Progenitor cell of endocrine pancreas (in vitro differentiated cells): ENCODE measurements around the gene DNAJC1. TPM values are rescaled to one million over a fixed set of nuclear protein-coding genes. Genes with fewer than 3 reads are reported as not detected.
"Not testable (repeated sequence)": the region's sequence is repeated elsewhere in the genome, so short reads cannot be mapped to it uniquely, and the experiment has no call there.

ENCODE experiments used
- DNase-seq: peaks from one replicate; pipeline ENCODE4 v3.0.0; 2021; ENCODE audit warnings: low spot score; ENCODE audit not compliant: unreplicated experiment
- H3K27ac Mint-ChIP-seq: 2 replicates; pipeline ENCODE4 v1.8.0; 2021; ENCODE audit warnings: mild to moderate bottlenecking, moderate library complexity, mixed read lengths
- H3K27me3 Mint-ChIP-seq: 2 replicates; pipeline ENCODE4 v1.8.0; 2021; ENCODE audit warnings: mixed read lengths
- H3K36me3 Mint-ChIP-seq: 2 replicates; pipeline ENCODE4 v1.8.0; 2022; ENCODE audit warnings: mixed read lengths; ENCODE audit not compliant: insufficient read depth
- H3K4me1 Mint-ChIP-seq: 2 replicates; pipeline ENCODE4 v1.8.0; 2021; ENCODE audit warnings: low read depth, mixed read lengths
- H3K4me3 Mint-ChIP-seq: 2 replicates; pipeline ENCODE4 v1.8.0; 2021; ENCODE audit warnings: low read depth, mild to moderate bottlenecking, moderate library complexity, mixed read lengths
- H3K9me3 Mint-ChIP-seq: 2 replicates; pipeline ENCODE4 v1.8.0; 2021; ENCODE audit warnings: low read depth, mixed read lengths
- CTCF ChIP-seq: fragments of 200-600 bp; sonication (generic); IDR thresholded peaks from one replicate; pipeline ENCODE4 v1.5.0; 2021; ENCODE audit warnings: antibody characterized with exemption, mild to moderate bottlenecking; ENCODE audit not compliant: unreplicated experiment
- total RNA-seq: library from RNA; stranded (reverse); gene quantifications from 2 replicates; pipeline ENCODE4 v1.2.1, GENCODE V29; 2021

DNAJC1 gene
- total RNA-seq, 1 donor from 2014 or later, result 28.5 TPM

DNA sequence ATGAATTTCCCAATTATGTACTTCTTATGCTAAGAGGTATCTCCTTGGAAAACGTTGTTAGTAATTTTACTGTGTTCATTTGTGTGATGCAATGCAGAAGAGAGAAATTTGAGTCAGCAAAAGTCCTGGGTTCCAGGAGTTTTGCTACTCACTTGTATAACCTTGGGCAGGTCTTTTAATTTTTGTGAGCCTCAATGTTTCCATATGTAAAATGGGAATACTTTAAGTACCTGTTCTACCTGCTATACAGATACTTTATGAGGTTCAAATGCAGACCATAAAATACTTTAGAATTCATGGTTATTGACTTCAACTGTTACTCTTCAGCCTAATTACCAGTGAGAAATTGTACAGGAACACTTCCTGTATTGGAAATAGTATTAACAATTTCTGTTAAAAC is 284.0 kb downstream of the DNAJC1 start:
- H3K27me3 Mint-ChIP-seq, result no peaks in the 10 kb centered on the region
- H3K27ac Mint-ChIP-seq, result no peak overlapping the region
- TF ChIP-seq CTCF, result no peak
- H3K4me3 Mint-ChIP-seq, result no peak overlapping the region
- H3K4me1 Mint-ChIP-seq, result peaks cover 41% of the 10 kb centered on the region
- H3K9me3 Mint-ChIP-seq, result no peaks in the 10 kb centered on the region
- no peak for DNase-seq
- H3K36me3 Mint-ChIP-seq, result peaks cover 6% of the 10 kb centered on the region

DNA sequence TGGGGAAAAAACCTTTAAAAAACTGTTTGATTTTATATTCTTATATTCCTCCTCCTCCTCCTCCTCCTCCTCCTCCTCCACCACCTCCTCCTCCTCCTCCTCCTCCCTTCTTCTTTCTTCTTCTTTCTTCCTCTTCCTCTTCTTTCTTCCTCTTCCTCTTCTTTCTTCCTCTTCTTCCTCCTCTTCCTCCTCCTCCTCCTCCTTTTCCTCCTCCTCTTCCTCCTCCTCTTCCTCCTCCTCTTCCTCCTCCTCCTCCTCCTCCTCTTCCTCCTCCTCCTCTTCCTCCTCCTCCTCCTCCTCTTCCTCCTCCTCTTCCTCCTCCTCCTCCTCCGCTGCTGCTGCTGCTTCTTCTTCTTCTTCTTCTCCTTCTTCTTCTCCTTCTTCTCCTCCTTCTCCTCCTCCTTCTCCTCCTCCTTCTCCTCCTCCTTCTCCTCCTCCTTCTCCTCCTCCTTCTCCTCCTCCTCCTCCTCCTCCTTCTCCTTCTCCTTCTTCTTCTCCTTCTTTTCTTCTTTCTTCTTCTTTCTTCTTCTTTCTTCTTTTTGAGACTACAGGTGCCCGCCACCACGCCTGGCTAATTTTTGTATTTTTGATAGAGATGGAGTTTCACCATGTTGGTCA is 286.0 kb downstream of the DNAJC1 start:
- H3K36me3 Mint-ChIP-seq, H3K9me3 Mint-ChIP-seq, DNase-seq, H3K27me3 Mint-ChIP-seq, H3K4me3 Mint-ChIP-seq, H3K27ac Mint-ChIP-seq: not testable (repeated sequence)
- H3K4me1 Mint-ChIP-seq, result peaks cover 46% of the 10 kb centered on the region

DNA sequence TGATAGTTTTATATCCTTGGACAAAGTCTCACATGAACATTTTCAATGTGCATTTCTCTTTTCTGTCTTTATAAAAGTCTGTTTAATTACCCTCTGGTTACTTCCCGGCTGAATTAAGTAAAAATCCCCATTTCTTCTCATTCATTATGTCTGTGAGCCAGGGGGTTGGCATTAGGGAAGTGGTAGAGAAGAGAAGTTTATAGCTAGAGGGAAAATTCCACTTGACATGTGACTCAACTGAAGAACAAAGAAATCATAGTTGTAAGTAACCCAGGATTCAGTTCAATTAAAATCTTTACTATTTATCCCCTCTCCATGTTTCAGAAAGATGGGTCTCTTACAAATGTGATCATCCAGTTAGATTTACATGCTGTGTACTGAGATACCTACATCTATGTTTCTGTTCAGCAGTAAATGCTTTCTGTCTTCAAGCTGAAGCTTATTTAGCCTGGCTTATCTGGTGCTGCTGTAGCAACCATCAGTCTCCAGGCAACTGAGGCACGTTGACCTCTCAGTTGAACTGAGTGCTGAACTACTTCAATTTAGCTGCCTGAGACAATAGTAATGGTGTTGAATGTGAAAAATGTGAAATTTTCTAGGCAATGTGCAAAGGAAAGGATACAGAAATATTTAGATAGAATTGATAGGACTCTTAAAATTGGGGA is 287.9 kb downstream of the DNAJC1 start:
- peak overlapping the region; percentile 50 for H3K4me3 Mint-ChIP-seq
- H3K9me3 Mint-ChIP-seq, result no peaks in the 10 kb centered on the region
- H3K36me3 Mint-ChIP-seq, result peaks cover 11% of the 10 kb centered on the region
- peak overlapping the region; percentile 86 for H3K27ac Mint-ChIP-seq
- H3K4me1 Mint-ChIP-seq, result peaks cover 45% of the 10 kb centered on the region
- no peak for TF ChIP-seq CTCF
- H3K27me3 Mint-ChIP-seq, result no peaks in the 10 kb centered on the region
- no peak for DNase-seq

GRCh38 chr10:21712975-21713374 is 290.6 kb downstream of the DNAJC1 start:
- no peaks in the 10 kb centered on the region for H3K27me3 Mint-ChIP-seq
- no peak for TF ChIP-seq CTCF
- H3K27ac Mint-ChIP-seq, result peak overlapping the region; percentile 78
- peaks cover 38% of the 10 kb centered on the region for H3K4me1 Mint-ChIP-seq
- peaks cover 12% of the 10 kb centered on the region for H3K36me3 Mint-ChIP-seq
- H3K4me3 Mint-ChIP-seq, result no peak overlapping the region
- H3K9me3 Mint-ChIP-seq, result no peaks in the 10 kb centered on the region
- DNase-seq, result no peak

- Mint-ChIP-seq H3K4me3 (no peak overlapping the region), H3K9me3 (peaks cover 3% of the 10 kb centered on the region), H3K27me3 (no peaks in the 10 kb centered on the region), H3K27ac (peak overlapping the region; percentile 62), H3K36me3 (peaks cover 22% of the 10 kb centered on the region), H3K4me1 (peaks cover 15% of the 10 kb centered on the region)
- no peak for TF ChIP-seq CTCF
- DNase-seq, result no peak
These were observed 296.0 kb downstream of the DNAJC1 start for GRCh38 chr10:21707498-21707897.

Other genes starting within 250 kb of the DNAJC1 start
- gene EBLN1, start 214.3 kb upstream of the DNAJC1 start, total RNA-seq, result not detected in 2 replicates